ENCODE measurements around the gene NAV2. TPM values are rescaled to one million over a fixed set of nuclear protein-coding genes. Genes with fewer than 3 reads are reported as not detected.
"Not testable (repeated sequence)": the region's sequence is repeated elsewhere in the genome, so short reads cannot be mapped to it uniquely, and the experiment has no call there.

The NAV2 gene
- total and polyA plus RNA-seq, 2 donors (not counting 1 experiment from before 2014, with no cell fraction given): 8.1 to 14.0 TPM

- Histone ChIP-seq H3K79me2 (ENCODE audit: control insufficient read depth, insufficient read depth, low read length) (no peaks in the 10 kb centered on the region), H3K27me3 (ENCODE audit: control insufficient read depth, insufficient read depth, low read length) (no peaks in the 10 kb centered on the region), H3K36me3 (ENCODE audit: control insufficient read depth, insufficient read depth, low read length) (peaks cover 2% of the 10 kb centered on the region), H4K20me1 (ENCODE audit: control insufficient read depth, extremely low read depth, insufficient read depth, low read length) (no peaks in the 10 kb centered on the region), H3K4me1 (ENCODE audit: control insufficient read depth, extremely low read depth, insufficient read depth, low read length) (peaks cover 4% of the 10 kb centered on the region), H3K4me2 (ENCODE audit: extremely low read depth, insufficient read depth, low read length) (no peak overlapping the region), H3K4me3 (replicated peaks in 1 of 4; ENCODE audit: control extremely low read depth in 1 of 4, insufficient read depth in 1 of 4, low read depth in 3 of 4, low read length in 4 of 4) (no peak overlapping the region), H3K9me3 (ENCODE audit: control insufficient read depth, insufficient read depth, low read depth, low read length) (no peaks in the 10 kb centered on the region), H3K27ac (ENCODE audit: insufficient read depth, low read length) (no peak overlapping the region), H3K9ac (ENCODE audit: insufficient read depth, low read length) (no peak overlapping the region), H2AFZ (ENCODE audit: low read length) (no peak overlapping the region)
- TF ChIP-seq CTCF (conservative IDR thresholded peaks at IDR 0.05 in 1 of 2, IDR thresholded peaks at IDR 0.05 in 1 of 2; ENCODE audit: low read depth in 1 of 2, low read length in 2 of 2): peak; percentile 71 to 80
- TF ChIP-seq EZH2 (IDR thresholded peaks at IDR 0.05; ENCODE audit: low read length, missing control alignments): no peak
- peak; percentile 57 to 72 for DNase-seq (ENCODE audit: low read depth in 2 of 2)
Measured at GRCh38 chr11:20127671-20128527, 415.3 kb downstream of the NAV2 start.

GRCh38 chr11:20128528-20128825, 415.8 kb downstream of the NAV2 start:
- not testable (repeated sequence) for H3K27ac ChIP-seq (ENCODE audit: insufficient read depth, low read length); H3K4me2 ChIP-seq (ENCODE audit: extremely low read depth, insufficient read depth, low read length); H3K36me3 ChIP-seq (ENCODE audit: control insufficient read depth, insufficient read depth, low read length); DNase-seq (ENCODE audit: low read depth in 2 of 2); H3K4me1 ChIP-seq (ENCODE audit: control insufficient read depth, extremely low read depth, insufficient read depth, low read length); H3K27me3 ChIP-seq (ENCODE audit: control insufficient read depth, insufficient read depth, low read length); H3K4me3 ChIP-seq (replicated peaks in 1 of 4; ENCODE audit: control extremely low read depth in 1 of 4, insufficient read depth in 1 of 4, low read depth in 3 of 4, low read length in 4 of 4); H3K9ac ChIP-seq (ENCODE audit: insufficient read depth, low read length); H4K20me1 ChIP-seq (ENCODE audit: control insufficient read depth, extremely low read depth, insufficient read depth, low read length); H3K9me3 ChIP-seq (ENCODE audit: control insufficient read depth, insufficient read depth, low read depth, low read length); H3K79me2 ChIP-seq (ENCODE audit: control insufficient read depth, insufficient read depth, low read length); H2AFZ ChIP-seq (ENCODE audit: low read length)

- no peak for DNase-seq (ENCODE audit: low read depth in 2 of 2)
- Histone ChIP-seq H3K27me3 (ENCODE audit: control insufficient read depth, insufficient read depth, low read length) (no peaks in the 10 kb centered on the region), H3K4me2 (ENCODE audit: extremely low read depth, insufficient read depth, low read length) (no peak overlapping the region), H3K79me2 (ENCODE audit: control insufficient read depth, insufficient read depth, low read length) (no peaks in the 10 kb centered on the region), H3K9me3 (ENCODE audit: control insufficient read depth, insufficient read depth, low read depth, low read length) (no peaks in the 10 kb centered on the region), H3K4me1 (ENCODE audit: control insufficient read depth, extremely low read depth, insufficient read depth, low read length) (peaks cover 4% of the 10 kb centered on the region), H3K36me3 (ENCODE audit: control insufficient read depth, insufficient read depth, low read length) (peaks cover 2% of the 10 kb centered on the region), H3K27ac (ENCODE audit: insufficient read depth, low read length) (no peak overlapping the region), H3K9ac (ENCODE audit: insufficient read depth, low read length) (no peak overlapping the region), H4K20me1 (ENCODE audit: control insufficient read depth, extremely low read depth, insufficient read depth, low read length) (no peaks in the 10 kb centered on the region), H2AFZ (ENCODE audit: low read length) (no peak overlapping the region), H3K4me3 (replicated peaks in 1 of 4; ENCODE audit: control extremely low read depth in 1 of 4, insufficient read depth in 1 of 4, low read depth in 3 of 4, low read length in 4 of 4) (no peak overlapping the region)
- TF ChIP-seq CTCF (conservative IDR thresholded peaks at IDR 0.05 in 1 of 2, IDR thresholded peaks at IDR 0.05 in 1 of 2; ENCODE audit: low read depth in 1 of 2, low read length in 2 of 2) (no peak), EZH2 (IDR thresholded peaks at IDR 0.05; ENCODE audit: low read length, missing control alignments) (no peak)
Measured at GRCh38 chr11:20129665-20130064, 417.0 kb downstream of the NAV2 start.
